ENCODE measurements around the gene USP33. TPM values are rescaled to one million over a fixed set of nuclear protein-coding genes. Genes with fewer than 3 reads are reported as not detected.
A peak's percentile ranks its signal among the peaks of the same experiment; 100 is the strongest.
"Not testable (repeated sequence)": the region's sequence is repeated elsewhere in the genome, so short reads cannot be mapped to it uniquely, and the experiment has no call there.

The USP33 gene
- total RNA-seq, 1 experiment from 2014 or later = 103 TPM

DNA sequence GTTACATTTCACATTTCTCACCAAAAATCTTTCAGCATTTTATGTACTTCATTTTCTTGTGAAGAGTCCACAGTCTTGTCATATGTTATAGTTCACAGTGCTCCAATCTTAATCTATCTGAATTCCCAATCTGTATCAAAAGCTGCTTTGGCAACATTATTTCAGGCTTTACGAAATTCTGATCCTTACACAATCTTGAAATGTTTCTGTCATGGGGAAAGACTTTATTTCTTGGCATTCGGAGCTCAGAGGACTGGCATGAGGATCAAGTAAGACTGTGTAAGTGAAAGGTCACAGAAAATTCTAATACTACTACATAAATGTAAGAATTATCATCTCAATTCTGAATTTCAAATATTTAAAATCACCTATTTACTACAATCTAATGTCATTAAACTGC is 2.0 kb downstream of the USP33 start:
- CTCF ChIA-PET = no interaction called here
- TF ChIP-seq, protein P1, sequence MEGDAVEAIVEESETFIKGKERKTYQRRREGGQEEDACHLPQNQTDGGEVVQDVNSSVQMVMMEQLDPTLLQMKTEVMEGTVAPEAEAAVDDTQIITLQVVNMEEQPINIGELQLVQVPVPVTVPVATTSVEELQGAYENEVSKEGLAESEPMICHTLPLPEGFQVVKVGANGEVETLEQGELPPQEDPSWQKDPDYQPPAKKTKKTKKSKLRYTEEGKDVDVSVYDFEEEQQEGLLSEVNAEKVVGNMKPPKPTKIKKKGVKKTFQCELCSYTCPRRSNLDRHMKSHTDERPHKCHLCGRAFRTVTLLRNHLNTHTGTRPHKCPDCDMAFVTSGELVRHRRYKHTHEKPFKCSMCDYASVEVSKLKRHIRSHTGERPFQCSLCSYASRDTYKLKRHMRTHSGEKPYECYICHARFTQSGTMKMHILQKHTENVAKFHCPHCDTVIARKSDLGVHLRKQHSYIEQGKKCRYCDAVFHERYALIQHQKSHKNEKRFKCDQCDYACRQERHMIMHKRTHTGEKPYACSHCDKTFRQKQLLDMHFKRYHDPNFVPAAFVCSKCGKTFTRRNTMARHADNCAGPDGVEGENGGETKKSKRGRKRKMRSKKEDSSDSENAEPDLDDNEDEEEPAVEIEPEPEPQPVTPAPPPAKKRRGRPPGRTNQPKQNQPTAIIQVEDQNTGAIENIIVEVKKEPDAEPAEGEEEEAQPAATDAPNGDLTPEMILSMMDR (conservative IDR thresholded peaks at IDR 0.05; ENCODE audit: low read depth, low read length) = no peak
- TF ChIP-seq EZH2 (IDR thresholded peaks at IDR 0.05; ENCODE audit: borderline replicate concordance, low read depth, low read length, poor library complexity, severe bottlenecking) = no peak
- no peaks in the 10 kb centered on the region for H3K27me3 ChIP-seq (replicated peaks; ENCODE audit: insufficient read depth, low read depth, low read length, poor library complexity)
- POLR2A ChIA-PET (ENCODE audit: low non-redundant PET) = no interaction called here
- intact Hi-C loops (cut with micrococcal nuclease; ENCODE audit: unreplicated experiment) = no loop called here
- peak overlapping the region; percentile 95 for H3K4me3 ChIP-seq (ENCODE audit: low read depth, low read length, poor library complexity, severe bottlenecking)
- no peaks in the 10 kb centered on the region for H3K36me3 ChIP-seq (ENCODE audit: insufficient read depth, low read length, poor library complexity, severe bottlenecking)
- no peaks in the 10 kb centered on the region for H3K9me3 ChIP-seq (ENCODE audit: low read depth, low read length, poor library complexity, severe bottlenecking)
- BruUV-seq (replicated peaks) = no TSS peak
- peak overlapping the region; percentile 8 for H3K27ac ChIP-seq (ENCODE audit: low read depth, low read length, poor library complexity, severe bottlenecking)
- peaks cover 32% of the 10 kb centered on the region for H3K4me1 ChIP-seq (ENCODE audit: insufficient read depth, low read length, poor library complexity, severe bottlenecking)
- DNase-seq (ENCODE audit: low spot score) = no peak

DNA sequence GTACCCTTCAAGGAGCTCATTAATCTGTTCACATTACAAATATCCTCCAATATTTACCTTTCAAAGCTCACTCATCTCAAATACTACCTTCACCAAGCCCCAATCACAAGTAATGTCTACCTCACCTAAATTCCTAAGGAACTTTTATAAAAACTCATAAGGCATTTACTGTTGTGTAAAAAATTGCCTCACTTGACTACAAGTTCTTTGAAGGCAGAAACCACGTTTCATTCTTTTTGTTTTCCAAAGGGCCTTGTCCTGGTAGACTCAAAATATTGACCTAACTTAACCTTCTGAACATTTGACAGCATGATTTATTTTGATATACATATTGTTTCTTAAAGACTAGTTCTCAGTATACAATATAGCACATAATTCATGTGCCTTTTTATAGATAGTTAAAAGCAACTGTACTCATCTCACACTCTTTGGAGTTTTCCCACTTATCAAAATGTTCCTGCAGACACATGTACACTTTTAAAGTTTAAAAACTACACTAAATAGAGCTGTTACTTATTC is 2.5 kb downstream of the USP33 start:
- BruUV-seq (replicated peaks) = no TSS peak
- peak overlapping the region; percentile 95 for H3K4me3 ChIP-seq (ENCODE audit: low read depth, low read length, poor library complexity, severe bottlenecking)
- H3K27ac ChIP-seq (ENCODE audit: low read depth, low read length, poor library complexity, severe bottlenecking) = peak overlapping the region; percentile 8

DNA sequence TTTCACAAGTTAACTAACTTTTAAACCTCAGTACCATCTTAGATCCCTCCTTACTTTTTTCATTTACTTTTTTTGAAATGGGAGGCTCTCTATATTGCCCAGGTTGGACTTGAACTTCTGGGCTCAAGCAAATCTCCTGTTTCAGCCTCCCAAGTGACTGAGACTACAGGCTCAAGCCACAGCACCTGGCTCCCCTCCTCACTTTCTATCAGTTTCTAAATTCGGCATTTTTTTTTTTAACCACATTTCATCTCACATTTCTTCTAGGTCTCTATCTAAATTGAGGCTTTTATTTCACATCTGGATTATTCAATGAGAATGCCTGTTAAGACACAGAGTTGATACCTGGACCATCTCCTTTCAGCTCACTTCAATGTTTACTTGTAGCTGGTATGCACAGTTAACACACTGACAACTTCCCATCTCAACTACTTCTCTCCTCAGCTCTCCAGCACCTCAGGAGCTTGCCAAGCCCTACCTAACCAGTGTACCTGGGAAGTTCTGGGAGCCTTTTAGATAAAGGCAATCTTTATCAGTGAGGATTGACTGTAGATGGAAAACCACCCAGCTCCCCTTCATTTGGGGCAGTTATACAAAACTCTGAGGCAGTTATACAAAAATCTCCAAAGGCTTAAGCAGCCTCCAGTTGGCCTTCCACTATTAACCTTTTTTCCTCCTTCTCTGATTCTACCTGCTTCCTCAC is 3.4 kb downstream of the USP33 start:
- Histone ChIP-seq H3K27me3 (replicated peaks; ENCODE audit: insufficient read depth, low read depth, low read length, poor library complexity) (no peaks in the 10 kb centered on the region), H3K4me3 (ENCODE audit: low read depth, low read length, poor library complexity, severe bottlenecking) (no peak overlapping the region), H3K4me1 (ENCODE audit: insufficient read depth, low read length, poor library complexity, severe bottlenecking) (peaks cover 28% of the 10 kb centered on the region), H3K27ac (ENCODE audit: low read depth, low read length, poor library complexity, severe bottlenecking) (no peak overlapping the region), H3K36me3 (ENCODE audit: insufficient read depth, low read length, poor library complexity, severe bottlenecking) (no peaks in the 10 kb centered on the region), H3K9me3 (ENCODE audit: low read depth, low read length, poor library complexity, severe bottlenecking) (no peaks in the 10 kb centered on the region)
- ChIA-PET POLR2A (ENCODE audit: low non-redundant PET) (no interaction called here), CTCF (no interaction called here)
- DNase-seq (ENCODE audit: low spot score) = no peak
- TF ChIP-seq, protein P1 (conservative IDR thresholded peaks at IDR 0.05; ENCODE audit: low read depth, low read length) = no peak
- no peak for TF ChIP-seq EZH2 (IDR thresholded peaks at IDR 0.05; ENCODE audit: borderline replicate concordance, low read depth, low read length, poor library complexity, severe bottlenecking)
- intact Hi-C loops (cut with micrococcal nuclease; ENCODE audit: unreplicated experiment) = no loop called here
- no TSS peak for BruUV-seq (replicated peaks)

More for the DNA sequence above, 2.5 kb downstream of the USP33 start:
- ChIA-PET CTCF (no interaction called here), POLR2A (ENCODE audit: low non-redundant PET) (no interaction called here)
- no peaks in the 10 kb centered on the region for H3K27me3 ChIP-seq (replicated peaks; ENCODE audit: insufficient read depth, low read depth, low read length, poor library complexity)
- intact Hi-C loops (cut with micrococcal nuclease; ENCODE audit: unreplicated experiment) = no loop called here
- H3K4me1 ChIP-seq (ENCODE audit: insufficient read depth, low read length, poor library complexity, severe bottlenecking) = peaks cover 32% of the 10 kb centered on the region
- no peaks in the 10 kb centered on the region for H3K9me3 ChIP-seq (ENCODE audit: low read depth, low read length, poor library complexity, severe bottlenecking)
- TF ChIP-seq, protein P1 (conservative IDR thresholded peaks at IDR 0.05; ENCODE audit: low read depth, low read length) = no peak
- no peak for TF ChIP-seq EZH2 (IDR thresholded peaks at IDR 0.05; ENCODE audit: borderline replicate concordance, low read depth, low read length, poor library complexity, severe bottlenecking)
- no peak for DNase-seq (ENCODE audit: low spot score)
- no peaks in the 10 kb centered on the region for H3K36me3 ChIP-seq (ENCODE audit: insufficient read depth, low read length, poor library complexity, severe bottlenecking)

DNA sequence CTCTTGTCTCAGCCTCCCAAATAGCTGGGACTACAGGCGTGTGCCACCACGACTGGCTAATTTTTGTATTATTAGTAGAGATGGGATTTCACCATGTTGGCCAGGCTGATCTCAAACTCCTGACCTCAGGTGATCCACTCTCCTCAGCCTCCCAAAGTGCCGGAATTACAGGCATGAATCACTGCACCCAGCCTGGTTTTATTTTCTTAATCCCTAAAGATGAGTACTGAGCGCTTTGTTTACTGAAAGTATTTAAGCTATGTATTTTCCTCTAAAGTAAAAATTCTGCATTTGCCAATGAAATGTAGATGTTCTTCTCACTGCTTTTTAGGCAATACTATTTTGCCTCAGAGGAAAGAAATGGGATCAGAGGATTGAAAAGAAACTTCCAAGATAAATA is 10.2 kb downstream of the USP33 start:
- DNase-seq (ENCODE audit: low spot score); H3K27me3 ChIP-seq (replicated peaks; ENCODE audit: insufficient read depth, low read depth, low read length, poor library complexity); intact Hi-C loops (cut with micrococcal nuclease; ENCODE audit: unreplicated experiment); H3K9me3 ChIP-seq (ENCODE audit: low read depth, low read length, poor library complexity, severe bottlenecking); POLR2A ChIA-PET (ENCODE audit: low non-redundant PET); H3K36me3 ChIP-seq (ENCODE audit: insufficient read depth, low read length, poor library complexity, severe bottlenecking); BruUV-seq (replicated peaks); CTCF ChIA-PET; H3K27ac ChIP-seq (ENCODE audit: low read depth, low read length, poor library complexity, severe bottlenecking); H3K4me3 ChIP-seq (ENCODE audit: low read depth, low read length, poor library complexity, severe bottlenecking): not testable (repeated sequence)
- peaks cover 19% of the 10 kb centered on the region for H3K4me1 ChIP-seq (ENCODE audit: insufficient read depth, low read length, poor library complexity, severe bottlenecking)

Data from A673 (cell line).